Fibroblast of pulmonary artery (primary cell): ENCODE results near the gene ST3GAL3.

Experiments used
- DNase-seq: peaks from one replicate; pipeline ENCODE4 v3.0.0-alpha.2; 2010; ENCODE audit warnings: low read depth
- H3K4me3 ChIP-seq: replicated peaks from 2 replicates; pipeline ENCODE4 v1.5.1; 2011; ENCODE audit warnings: low read depth, mild to moderate bottlenecking, control low read depth, low read length, moderate library complexity
- TF ChIP-seq, protein P1 (sequence below): IDR thresholded peaks from 2 replicates; pipeline ENCODE4 v1.5.1; 2011; ENCODE audit warnings: mild to moderate bottlenecking, control low read depth, low read length, inconsistent platforms; ENCODE audit errors: missing control alignments

ST3GAL3 gene

DNA sequence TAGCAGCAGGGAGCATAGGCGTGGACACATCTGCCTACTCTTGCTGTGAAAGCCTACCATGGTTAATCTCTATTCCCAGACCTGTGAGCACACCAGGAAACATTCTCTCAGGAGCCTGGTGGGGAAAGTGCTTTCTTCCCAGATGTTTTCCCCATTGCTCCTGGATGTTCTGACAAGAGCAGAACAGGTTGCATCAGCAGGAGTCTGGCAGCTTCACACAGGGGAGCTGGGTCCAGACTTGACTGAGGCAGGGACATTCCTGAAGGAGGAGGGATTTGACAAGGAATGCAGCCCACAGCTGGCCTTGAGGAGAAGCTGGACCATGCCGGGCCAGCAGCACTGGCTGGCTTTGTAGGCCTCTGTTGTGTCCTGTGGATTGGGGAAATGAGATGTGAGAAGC, 205.3 kb downstream of the ST3GAL3 start:
- DNase-seq: peak; percentile 61
- TF ChIP-seq, protein P1, sequence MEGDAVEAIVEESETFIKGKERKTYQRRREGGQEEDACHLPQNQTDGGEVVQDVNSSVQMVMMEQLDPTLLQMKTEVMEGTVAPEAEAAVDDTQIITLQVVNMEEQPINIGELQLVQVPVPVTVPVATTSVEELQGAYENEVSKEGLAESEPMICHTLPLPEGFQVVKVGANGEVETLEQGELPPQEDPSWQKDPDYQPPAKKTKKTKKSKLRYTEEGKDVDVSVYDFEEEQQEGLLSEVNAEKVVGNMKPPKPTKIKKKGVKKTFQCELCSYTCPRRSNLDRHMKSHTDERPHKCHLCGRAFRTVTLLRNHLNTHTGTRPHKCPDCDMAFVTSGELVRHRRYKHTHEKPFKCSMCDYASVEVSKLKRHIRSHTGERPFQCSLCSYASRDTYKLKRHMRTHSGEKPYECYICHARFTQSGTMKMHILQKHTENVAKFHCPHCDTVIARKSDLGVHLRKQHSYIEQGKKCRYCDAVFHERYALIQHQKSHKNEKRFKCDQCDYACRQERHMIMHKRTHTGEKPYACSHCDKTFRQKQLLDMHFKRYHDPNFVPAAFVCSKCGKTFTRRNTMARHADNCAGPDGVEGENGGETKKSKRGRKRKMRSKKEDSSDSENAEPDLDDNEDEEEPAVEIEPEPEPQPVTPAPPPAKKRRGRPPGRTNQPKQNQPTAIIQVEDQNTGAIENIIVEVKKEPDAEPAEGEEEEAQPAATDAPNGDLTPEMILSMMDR: no peak
- no peak overlapping the region for H3K4me3 ChIP-seq

DNA sequence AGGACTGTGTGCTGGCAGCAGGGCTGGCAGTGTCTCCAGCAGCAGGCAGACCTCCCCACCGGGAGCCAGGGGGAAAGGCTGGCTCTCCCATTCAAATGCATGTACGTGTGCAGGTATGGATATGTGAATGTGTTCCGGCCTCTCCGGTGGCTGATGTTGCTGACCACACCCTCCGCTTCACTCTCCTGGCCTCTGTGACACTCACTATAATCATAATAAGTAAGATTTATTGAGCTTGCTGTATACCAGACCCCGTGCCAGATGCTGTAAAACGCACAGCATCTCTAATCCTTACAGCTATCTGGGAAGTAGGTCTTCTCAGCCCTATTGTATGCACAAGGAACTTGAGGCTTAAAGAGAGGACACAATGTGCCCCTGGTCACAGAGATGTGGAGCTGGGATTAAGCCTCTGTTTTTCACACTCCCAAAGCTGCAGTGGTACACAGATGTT, 205.7 kb downstream of the ST3GAL3 start:
- no peak overlapping the region for H3K4me3 ChIP-seq
- TF ChIP-seq, protein P1: no peak
- no peak for DNase-seq

DNA sequence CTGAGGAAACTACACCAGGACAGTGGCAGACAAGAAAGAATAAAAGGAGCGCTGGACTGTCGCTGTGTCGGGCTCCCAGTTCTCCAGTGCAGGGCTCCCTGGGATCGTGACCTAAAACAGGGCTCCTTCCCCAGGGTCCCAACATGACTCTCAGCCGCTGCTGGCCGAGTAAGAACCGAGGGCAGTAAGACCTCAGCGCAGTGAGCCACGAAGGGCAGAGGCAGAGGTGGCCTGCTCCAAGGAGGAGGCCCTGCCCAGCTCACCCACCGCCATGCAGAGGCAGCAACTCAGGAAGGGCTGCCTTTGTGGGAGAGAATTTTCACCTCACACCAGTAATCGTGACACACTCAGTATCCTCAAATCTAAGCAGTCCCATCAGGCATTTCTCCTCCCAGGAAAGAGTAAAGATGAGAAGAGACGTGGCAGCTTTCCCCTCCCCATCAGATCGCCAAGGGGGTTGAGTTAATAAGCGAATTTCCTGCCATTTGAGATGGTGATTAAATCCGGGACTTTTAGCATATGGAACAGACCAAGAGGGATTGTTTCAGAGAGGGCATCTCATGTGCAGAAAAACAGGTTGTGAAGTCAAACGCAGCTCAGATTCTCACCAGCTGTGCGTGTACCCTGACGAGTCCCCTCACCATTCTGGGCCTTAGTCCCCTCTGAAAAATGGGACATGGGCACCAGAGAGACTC, 206.5 kb downstream of the ST3GAL3 start:
- no peak overlapping the region for H3K4me3 ChIP-seq

DNA sequence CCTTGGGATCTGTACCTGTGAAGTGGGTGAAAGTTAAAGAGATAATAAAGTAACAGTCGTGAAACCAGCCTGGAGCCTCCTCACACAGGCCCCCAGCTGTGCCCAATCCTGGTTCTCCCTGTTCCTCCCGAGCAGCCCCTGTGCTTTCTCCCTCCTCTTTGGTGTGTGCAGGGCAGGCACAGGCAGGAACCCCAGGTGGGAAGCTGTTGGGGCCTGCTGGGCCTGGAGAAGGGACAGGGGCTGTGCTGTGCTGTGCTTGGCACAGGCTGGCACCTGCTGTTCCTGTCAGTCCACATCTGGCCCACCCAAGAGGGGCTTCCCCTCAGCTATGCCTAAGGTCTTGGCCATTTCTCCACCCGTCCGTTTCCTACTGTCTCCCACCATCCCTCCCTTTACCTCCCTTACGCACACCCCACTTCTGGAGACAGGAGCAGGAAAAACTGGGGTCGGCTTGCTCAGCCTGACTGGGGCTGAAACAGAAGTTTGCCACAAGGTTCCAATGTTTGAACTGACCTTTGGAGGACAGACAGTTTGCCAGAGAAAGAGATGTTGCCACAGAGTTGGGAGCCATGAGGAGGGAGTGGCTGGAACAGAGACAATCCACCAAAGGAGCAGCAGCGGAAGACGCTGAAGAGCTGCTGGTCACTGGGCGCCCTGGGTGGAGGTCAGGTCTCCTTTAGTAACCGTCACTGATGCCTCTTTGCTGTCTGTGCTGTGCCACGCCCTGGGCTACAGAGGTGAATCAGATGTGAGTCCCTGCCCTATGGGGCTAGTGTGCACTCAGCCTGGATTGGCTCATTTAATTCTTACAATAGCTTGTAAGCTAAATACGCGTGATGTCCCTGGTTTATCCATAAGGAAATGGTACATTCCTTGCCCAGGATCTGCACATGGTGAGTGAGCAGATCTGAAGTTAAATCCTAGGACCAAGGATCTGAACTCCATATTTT, 207.5 kb downstream of the ST3GAL3 start:
- TF ChIP-seq, protein P1: no peak
- no peak for DNase-seq
- no peak overlapping the region for H3K4me3 ChIP-seq

More for the DNA sequence above, 206.5 kb downstream of the ST3GAL3 start:
- no peak for DNase-seq
- TF ChIP-seq, protein P1: no peak

DNA sequence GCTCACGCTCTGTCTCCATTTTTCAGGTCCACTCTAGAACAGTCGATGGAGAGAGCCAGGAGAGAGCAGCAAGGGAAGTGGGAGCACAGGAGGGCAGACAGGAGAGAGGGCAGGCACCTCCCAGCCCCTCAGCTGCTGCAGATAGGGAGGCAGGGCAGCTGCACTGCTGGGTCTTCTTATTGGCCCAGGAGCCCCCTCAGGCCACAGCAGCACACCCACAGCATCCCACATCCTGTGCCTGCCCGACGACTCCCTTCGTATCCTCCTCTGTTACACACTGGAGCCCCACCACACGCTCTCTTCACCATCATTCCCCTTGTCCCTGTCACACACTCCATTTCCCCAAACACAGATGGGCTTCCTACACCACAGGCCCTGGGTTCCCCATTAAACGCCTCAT, 212.6 kb downstream of the ST3GAL3 start:
- TF ChIP-seq, protein P1: no peak
- DNase-seq: no peak
- no peak overlapping the region for H3K4me3 ChIP-seq

DNA sequence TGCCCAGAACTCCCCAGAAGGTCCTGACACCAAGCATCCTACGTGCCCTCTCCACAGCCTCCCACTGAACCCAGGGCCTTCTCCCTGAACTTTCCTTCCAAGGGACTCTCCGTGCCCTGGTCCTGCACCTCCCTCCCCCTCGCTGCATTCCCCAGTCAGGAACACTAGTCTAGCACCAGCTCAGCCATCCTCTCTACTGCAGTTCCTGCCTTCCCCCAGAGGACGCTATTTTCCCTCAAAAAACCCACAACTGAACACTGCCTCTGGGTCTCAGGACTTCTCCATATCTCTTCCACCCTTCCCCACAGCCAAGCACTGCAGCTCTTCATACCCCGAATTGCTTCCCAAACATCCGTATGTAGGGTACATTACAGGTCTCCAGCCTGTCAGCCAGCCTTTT, 213.7 kb downstream of the ST3GAL3 start:
- no peak overlapping the region for H3K4me3 ChIP-seq
- TF ChIP-seq, protein P1: no peak
- DNase-seq: no peak
